Measurements from ENCODE around the gene SPATA19.

GRCh38 chr11:133889188-133889587, 43.9 kb upstream of the SPATA19 start:
- no peak for TF ChIP-seq REST (IDR thresholded peaks at IDR 0.05; ENCODE audit: insufficient read depth in 1 of 2, low read depth in 2 of 2, low read length in 2 of 2)
- TF ChIP-seq POLR2AphosphoS5 (IDR thresholded peaks at IDR 0.05; ENCODE audit: low read depth, low read length), result no peak
- TF ChIP-seq SIN3A (IDR thresholded peaks at IDR 0.05; ENCODE audit: borderline replicate concordance, insufficient read depth, low read length), result no peak
- no peak for TF ChIP-seq TAF1 (IDR thresholded peaks at IDR 0.05; ENCODE audit: borderline replicate concordance, insufficient read depth, low read length)
- no peak for TF ChIP-seq FOXP2 (optimal IDR thresholded peaks at IDR 0.05; ENCODE audit: borderline replicate concordance, extremely low read depth, extremely low read length, insufficient read depth)

All from PFSK-1 (cell line).